Stimulated activated CD4-positive, alpha-beta T cell treated with anti-CD3 and anti-CD28 coated beads, TNF-alpha, amount 100 ng/mL, for 48 hours (primary cell): ENCODE results near the gene TRMT61B.

Experiments
- DNase-seq, 3 donors: peaks; one replicate each; pipeline ENCODE4 v3.0.0-alpha.2; 2020; ENCODE audit warnings: low read depth in 3 of 3

TRMT61B gene

GRCh38 chr2:28870146-28870891 is at the start of gene TRMT61B:
Gene TRMT61B, minus strand, starts transcription at chr2:28870309. Its CDS starts 32 bp downstream, at chr2:28870277.
- DNase-seq, result peak; percentile 93 to 94 (median 93)

- no peak for DNase-seq
Observed at GRCh38 chr2:28915939-28916338, 45.8 kb upstream of the TRMT61B start.

GRCh38 chr2:28909655-28910353 is 39.7 kb upstream of the TRMT61B start:
- DNase-seq, result no peak

GRCh38 chr2:28908172-28908571 is 38.1 kb upstream of the TRMT61B start:
- DNase-seq, result no peak

GRCh38 chr2:28906821-28907220 is 36.7 kb upstream of the TRMT61B start:
- DNase-seq, result no peak

GRCh38 chr2:28906376-28906775 is 36.3 kb upstream of the TRMT61B start:
- no peak for DNase-seq

GRCh38 chr2:28905533-28905932 is 35.4 kb upstream of the TRMT61B start:
- DNase-seq, result no peak

- DNase-seq, result no peak
Observed at GRCh38 chr2:28904802-28905457, 34.8 kb upstream of the TRMT61B start.

- no peak for DNase-seq
Observed at GRCh38 chr2:28904295-28904694, 34.2 kb upstream of the TRMT61B start.

- DNase-seq, result no peak
Observed at GRCh38 chr2:28902584-28902983, 32.5 kb upstream of the TRMT61B start.

- DNase-seq, result no peak
Observed at GRCh38 chr2:28901841-28902240, 31.7 kb upstream of the TRMT61B start.

- DNase-seq, result no peak
Observed at GRCh38 chr2:28901202-28901601, 31.1 kb upstream of the TRMT61B start.

GRCh38 chr2:28898048-28898447 is 27.9 kb upstream of the TRMT61B start:
- no peak for DNase-seq

- DNase-seq, result no peak
Observed at GRCh38 chr2:28896906-28897305, 26.8 kb upstream of the TRMT61B start.

GRCh38 chr2:28895189-28895893 is 25.2 kb upstream of the TRMT61B start:
- DNase-seq, result peak in 2 of 3 donors; percentile 13 to 42

GRCh38 chr2:28894470-28895188 is 24.5 kb upstream of the TRMT61B start, which contains the start of gene WDR43:
Gene WDR43, plus strand, starts transcription at chr2:28894667. Its CDS starts 32 bp downstream, at chr2:28894699.
- peak; percentile 92 to 97 (median 94) for DNase-seq

GRCh38 chr2:28893488-28893887 is 23.4 kb upstream of the TRMT61B start:
- DNase-seq, result no peak

- no peak for DNase-seq
Observed at GRCh38 chr2:28880193-28880592, 10.1 kb upstream of the TRMT61B start.

GRCh38 chr2:28871620-28872019 is 1.5 kb upstream of the TRMT61B start:
- no peak for DNase-seq

- DNase-seq, result peak in 1 of 3 donors; percentile 1
Observed at GRCh38 chr2:28869494-28870145, 489 bp downstream of the TRMT61B start.

GRCh38 chr2:28868611-28869010 is 1.5 kb downstream of the TRMT61B start:
- DNase-seq, result no peak
